Stimulated activated CD4-positive, alpha-beta T cell treated with anti-CD3 and anti-CD28 coated beads, Interleukin-1b, Interleukin-23, amount 100 ng/mL, for 4 hours (primary cell): ENCODE measurements around the gene COL28A1.
"Not testable (repeated sequence)": the region's sequence is repeated elsewhere in the genome, so short reads cannot be mapped to it uniquely, and the experiment has no call there.

ENCODE experiments used
- DNase-seq, 2 donors: peaks; one replicate each; pipeline ENCODE4 v3.0.0-alpha.2; 2020; ENCODE audit warnings: low read depth in 2 of 2

COL28A1 gene

GRCh38 chr7:7561591-7561990, 25.9 kb upstream of the COL28A1 start:
- not testable (repeated sequence) for DNase-seq

DNA sequence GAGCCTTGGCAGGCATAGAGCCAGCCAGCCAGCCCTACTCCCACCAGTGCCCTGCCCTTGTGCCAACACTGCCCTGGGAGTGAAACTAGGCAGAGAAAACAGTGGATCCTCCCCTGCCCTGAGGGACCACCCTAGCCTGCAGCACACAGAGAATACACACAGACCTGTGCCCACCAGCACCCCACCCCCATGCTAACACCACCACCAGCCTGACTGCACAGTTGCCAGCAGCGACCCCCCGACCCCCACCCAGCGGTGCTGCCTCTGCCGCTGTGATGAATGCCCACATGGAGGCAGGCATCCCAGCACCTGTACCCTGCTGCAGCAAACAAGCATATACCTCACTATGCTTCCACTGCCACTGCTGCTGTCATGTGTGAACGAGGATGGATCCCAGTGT, 21.6 kb upstream of the COL28A1 start:
- DNase-seq = no peak

DNA sequence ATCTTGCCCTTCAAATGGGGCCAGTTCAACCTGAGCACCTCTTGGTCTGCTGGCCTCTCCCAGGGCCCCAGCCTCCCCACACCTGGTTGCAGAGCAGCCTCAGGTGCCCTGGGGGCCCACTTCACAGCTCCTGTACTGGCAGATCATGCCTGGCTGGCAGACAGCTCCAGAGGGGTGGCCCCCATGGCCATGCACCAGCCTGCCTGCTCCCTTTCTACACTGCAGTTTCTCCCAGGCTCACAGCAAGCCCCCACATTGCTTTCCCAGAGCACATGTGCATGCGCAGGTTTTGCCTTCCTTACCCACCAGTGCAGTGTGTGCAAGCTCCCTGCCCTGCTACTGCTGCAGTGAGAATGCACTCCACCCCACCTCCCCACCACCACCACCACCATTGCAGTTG, 21.2 kb upstream of the COL28A1 start:
- no peak for DNase-seq

DNA sequence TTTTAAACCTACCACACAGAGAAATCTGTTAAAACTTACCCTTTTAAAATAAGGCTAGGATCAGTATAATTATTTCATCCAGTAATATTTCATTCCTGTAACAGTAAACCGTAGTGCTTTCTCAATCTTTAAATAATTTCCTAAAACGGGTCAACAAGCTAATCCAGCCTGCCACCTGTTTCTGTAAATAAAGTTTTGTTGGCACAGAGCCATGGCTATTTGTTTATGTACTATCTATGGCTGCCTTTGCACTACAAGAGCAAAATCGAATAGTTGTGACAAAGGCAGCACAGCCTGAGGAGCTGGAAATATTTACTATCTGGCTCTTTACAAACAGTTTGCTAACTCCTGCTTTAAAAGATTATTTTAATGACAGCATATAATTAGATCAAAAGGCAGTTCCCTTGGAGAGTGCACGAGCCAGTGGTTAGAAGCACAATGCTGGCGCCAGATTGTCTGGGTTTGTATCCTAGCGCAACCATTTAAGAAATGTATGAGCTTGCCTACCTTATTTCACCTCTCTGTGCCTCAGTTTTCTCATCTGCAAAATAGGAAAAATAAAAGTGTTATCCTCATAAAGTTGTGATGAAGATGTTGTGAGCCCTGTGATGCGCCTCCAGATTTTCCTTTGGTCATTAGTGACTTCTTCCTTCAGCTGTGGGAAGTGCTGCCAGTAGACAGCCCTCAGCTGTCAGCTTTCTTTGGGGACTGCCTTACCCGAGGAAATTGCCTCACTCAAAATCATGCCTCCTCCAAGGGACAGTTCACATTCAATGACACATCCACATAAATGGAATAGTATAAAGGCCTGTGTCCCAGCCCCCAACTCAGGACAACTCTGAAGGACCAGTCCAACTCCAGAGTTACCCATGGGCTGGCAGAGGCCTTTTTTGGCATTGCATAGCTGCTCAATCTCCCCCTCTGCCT, 19.2 kb upstream of the COL28A1 start:
- DNase-seq = no peak

DNA sequence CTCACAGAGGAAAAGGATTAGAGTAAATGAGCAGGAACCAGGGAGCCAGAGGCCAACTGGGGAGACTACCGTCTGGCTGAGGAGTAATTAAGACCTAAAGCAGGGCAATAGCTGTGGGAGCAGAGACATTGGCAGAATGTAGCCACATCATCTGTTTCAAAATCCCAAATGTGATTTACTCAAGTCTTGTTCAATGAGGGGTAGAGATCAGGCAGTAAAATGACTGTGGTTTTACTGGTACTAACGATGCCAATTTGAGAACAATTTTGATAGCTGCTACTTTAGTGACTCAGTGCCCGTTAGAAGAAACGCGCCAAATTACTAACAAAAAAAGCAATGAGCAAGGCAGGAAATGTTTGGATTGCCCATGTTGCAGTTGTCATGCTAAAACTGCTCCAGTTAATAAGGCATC, 18.4 kb upstream of the COL28A1 start:
- DNase-seq = no peak

DNA sequence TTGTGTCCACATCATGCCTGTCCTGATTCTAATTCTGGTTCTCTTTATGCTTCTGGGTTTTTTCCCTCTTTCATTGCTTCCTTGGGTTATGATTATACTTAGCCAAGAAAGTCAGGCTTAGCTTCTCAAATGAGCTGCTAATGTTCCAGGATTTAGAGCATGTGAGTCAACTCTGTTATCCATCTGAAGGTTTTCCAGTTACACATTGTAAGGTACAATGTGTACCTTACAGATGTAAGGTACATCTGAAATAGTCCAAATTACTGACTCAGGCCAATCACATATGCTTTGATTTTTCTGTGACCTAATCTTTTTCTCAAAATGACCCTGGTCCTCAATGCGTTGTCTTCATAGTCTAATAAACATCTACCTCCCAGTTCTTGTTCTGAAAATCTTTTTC, 17.7 kb upstream of the COL28A1 start:
- no peak for DNase-seq

- no peak for DNase-seq
Observed at GRCh38 chr7:7552199-7552598, 16.5 kb upstream of the COL28A1 start.

DNA sequence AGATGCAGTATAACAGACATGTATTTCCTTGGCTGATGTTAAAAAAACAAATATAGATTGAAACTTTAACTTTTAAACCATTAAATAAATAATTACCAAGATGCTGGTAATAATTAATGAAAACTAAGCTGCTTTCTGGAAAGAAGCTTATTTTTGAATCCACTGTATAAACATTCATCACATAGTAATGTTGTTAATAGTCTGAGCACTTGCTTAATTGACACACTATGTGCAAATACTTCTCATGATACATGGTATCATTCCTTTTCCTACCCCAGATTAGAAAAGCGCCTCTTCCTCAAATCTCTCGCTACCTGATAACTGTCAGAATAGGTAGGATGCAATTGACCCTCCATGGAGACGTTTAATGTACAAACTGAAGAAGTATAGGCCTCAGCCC, 15.0 kb upstream of the COL28A1 start:
- DNase-seq = no peak

DNA sequence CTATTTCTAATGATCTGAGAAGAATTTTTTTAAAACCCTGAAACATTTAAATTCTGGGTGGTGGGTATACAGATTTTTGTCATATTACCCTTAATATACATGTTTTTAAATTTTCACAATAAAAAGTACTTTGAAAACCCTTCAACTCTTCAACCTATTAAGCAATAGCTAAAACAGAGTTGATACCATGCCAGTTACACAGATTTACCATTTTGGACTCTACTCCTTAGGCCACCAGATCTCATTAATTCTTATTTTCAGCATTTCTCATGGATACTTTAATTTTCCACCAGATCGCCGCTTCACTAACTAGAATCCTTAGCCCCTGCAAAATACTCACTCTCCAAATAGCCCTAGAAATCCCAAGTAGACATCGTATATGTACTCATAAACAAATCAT, 12.7 kb upstream of the COL28A1 start:
- DNase-seq = no peak

GRCh38 chr7:7542251-7542835, 6.7 kb upstream of the COL28A1 start:
- DNase-seq = no peak

DNA sequence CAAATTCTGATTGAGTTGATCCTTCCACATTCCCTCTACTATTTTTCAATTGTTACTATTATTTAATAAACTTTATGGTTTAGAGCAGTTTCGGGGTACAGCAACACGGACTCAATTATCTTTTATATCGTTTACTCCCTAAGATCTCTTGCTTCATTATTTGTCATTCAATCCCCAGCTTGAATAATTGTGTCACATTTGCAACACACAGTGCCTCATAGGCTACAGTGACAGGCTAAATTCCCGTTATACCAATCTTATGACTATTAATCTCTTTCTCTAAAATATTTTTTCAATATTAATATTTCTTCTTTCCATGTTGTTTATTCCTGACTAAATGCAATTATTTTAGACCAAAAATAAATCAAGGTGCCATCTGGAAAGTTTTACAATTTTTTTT, 4.0 kb upstream of the COL28A1 start:
- no peak for DNase-seq

- DNase-seq = no peak
Observed at GRCh38 chr7:7539152-7539551, 3.5 kb upstream of the COL28A1 start.

GRCh38 chr7:7537711-7538110, 2.0 kb upstream of the COL28A1 start:
- no peak for DNase-seq

DNA sequence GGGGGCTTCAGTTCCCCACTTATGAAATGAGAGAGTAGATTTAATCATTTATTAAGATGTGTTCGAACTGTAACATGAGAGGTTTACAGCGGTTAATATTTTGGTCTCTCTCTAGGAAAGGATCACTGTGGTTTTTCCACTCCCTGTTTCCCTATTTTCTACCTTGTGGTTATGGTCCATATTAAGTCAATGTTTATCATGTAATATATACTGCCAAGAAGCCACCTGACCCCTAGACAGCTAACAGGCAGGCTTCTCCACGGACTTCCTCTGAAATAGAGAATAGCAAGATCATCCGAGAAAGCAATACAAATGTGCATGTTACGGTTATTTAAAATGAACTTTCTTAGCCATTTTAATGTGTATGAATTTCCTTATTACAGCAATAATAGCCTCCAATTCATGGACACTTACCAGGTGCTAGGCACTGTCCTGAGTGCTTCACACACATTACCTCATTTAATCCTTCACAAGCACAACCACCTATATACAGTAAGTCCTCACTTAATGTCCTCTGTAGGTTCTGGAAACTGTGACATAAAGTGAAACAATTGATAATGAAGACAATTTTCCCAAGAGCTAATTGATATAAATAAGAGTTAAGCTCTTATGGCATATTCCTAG, 835 bp upstream of the COL28A1 start:
- DNase-seq = no peak

- DNase-seq = no peak
Observed at GRCh38 chr7:7533831-7534430, 1.7 kb downstream of the COL28A1 start.

- no peak for DNase-seq
Observed at GRCh38 chr7:7529328-7529727, 6.3 kb downstream of the COL28A1 start.

DNA sequence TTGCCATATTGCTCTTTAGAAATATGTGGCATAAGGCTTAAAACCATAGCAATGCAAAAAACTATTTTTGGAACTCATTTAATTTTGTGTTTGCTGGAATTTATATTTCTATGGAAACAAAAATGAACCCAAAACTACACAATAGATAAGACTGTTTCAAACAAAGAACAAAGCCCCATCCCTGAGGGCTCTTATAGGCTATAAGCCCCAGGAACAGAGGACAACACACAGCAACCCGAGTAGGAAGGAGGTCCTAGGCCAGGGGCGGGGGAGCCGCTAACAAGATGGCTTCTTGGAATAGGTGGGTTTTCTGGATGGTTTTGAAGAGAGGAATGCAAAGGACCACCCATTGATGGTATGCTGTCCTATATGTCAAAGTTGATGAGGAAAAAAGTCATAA, 8.6 kb downstream of the COL28A1 start:
- no peak for DNase-seq

DNA sequence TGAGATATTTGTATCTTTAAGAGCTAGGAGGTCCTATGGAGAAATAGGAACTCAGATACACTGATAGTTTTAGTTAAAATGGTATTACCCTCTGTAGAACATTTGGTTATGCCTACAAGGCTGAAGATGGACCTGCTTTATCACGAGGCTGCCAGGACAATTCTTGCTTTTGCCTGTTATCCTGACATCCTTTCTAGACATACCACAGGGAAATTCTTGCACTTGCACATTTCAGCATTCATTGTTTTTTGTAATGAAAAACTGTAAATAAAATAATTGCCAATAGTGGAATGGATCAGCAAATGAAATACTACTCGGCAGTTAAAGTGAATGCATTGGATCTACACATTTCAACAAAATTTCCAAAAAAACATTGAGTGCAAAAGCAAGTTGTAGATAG, 9.7 kb downstream of the COL28A1 start:
- DNase-seq = no peak

DNA sequence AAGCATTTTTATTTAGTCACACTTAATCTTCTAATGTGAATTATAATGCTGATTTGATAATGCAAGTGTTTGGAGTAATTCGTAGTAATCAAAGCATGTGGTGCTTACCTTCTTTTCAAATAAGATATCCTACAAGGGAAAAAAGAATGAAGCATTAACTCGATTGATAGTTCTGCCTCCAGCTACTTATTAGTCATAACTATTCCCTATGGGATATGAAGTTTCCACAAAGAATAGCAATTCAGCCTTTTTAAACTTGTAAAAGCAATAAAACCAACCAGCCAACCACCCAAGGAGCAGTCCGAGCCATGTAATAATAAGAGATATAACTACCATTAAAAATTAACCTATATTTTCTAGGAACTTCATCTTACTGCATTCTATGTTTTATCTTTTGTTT, 11.6 kb downstream of the COL28A1 start:
- DNase-seq = no peak

DNA sequence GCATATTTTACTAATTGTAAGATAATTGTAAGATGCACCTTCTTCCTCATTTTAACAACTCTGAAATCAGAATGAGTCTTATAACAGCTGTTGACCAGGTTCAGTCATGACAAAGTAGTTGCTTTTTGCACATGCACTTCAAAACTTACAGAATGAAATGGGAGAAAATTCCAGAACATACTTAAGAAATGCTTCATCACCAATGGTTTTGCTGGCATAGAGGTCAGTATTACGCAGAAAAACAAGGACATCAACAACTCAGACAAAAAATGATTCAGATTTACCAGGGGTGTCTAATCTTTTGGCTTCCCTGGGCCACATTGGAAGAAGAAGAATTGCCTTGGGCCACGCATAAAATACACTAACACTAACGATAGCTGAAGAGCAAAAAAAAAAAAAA, 13.3 kb downstream of the COL28A1 start:
- DNase-seq = no peak

- DNase-seq = no peak
Observed at GRCh38 chr7:7521259-7521658, 14.4 kb downstream of the COL28A1 start.

GRCh38 chr7:7519528-7519927, 16.1 kb downstream of the COL28A1 start:
- no peak for DNase-seq

DNA sequence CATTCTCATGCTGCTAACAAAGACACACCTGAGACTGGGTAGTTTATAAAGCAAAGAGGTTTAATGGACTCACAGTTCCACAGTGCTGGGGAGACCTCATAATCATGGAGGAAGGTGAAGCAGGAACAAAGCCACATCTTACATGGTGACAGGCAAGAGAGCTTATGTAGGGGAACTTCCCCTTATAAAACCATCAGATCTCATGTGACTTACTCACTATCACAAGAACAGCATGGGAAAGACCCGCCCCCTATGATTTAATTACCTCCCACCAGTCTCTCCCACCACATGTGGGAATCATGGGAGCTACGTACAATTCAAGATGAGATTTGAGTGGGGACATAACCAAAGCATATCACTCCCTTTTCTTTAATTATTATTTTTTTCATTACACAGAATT, 16.6 kb downstream of the COL28A1 start:
- DNase-seq = no peak
